H9 (cell line): ENCODE measurements around the gene PELI2. TPM values are rescaled to one million over a fixed set of nuclear protein-coding genes. Genes with fewer than 3 reads are reported as not detected.

Experiments used
- DNase-seq: peaks from one replicate; pipeline ENCODE4 v3.0.0-alpha.2; 2017
- H2AFZ ChIP-seq: one replicate; pipeline ENCODE4 v1.6.1; 2013; ENCODE audit warnings: mild to moderate bottlenecking, low read length, control low read depth, moderate library complexity
- H2AK5ac ChIP-seq: 2 replicates; pipeline ENCODE4 v1.6.1; 2013; ENCODE audit warnings: low read length, control low read depth, mixed read lengths; ENCODE audit not compliant: insufficient read length
- H2BK120ac ChIP-seq: one replicate; pipeline ENCODE4 v1.6.1; 2013; ENCODE audit warnings: low read depth, mild to moderate bottlenecking, low read length, control low read depth, inconsistent platforms; ENCODE audit not compliant: poor library complexity, severe bottlenecking
- H2BK12ac ChIP-seq: 2 replicates; pipeline ENCODE4 v1.6.1; 2013; ENCODE audit warnings: low read length, control low read depth, mixed read lengths, low read depth; ENCODE audit not compliant: insufficient read length
- H2BK15ac ChIP-seq: 2 replicates; pipeline ENCODE4 v1.6.1; 2013; ENCODE audit warnings: low read depth, low read length, control low read depth
- H2BK20ac ChIP-seq: one replicate; pipeline ENCODE4 v1.6.1; 2013; ENCODE audit warnings: low read depth, mild to moderate bottlenecking, low read length, control low read depth, inconsistent platforms; ENCODE audit not compliant: poor library complexity, severe bottlenecking
- H2BK5ac ChIP-seq: 2 replicates; pipeline ENCODE4 v1.6.1; 2013; ENCODE audit warnings: low read length, control low read depth, mixed read lengths; ENCODE audit not compliant: insufficient read length
- H3K14ac ChIP-seq: 2 replicates; pipeline ENCODE4 v1.6.1; 2013; ENCODE audit warnings: low read length, control low read depth; ENCODE audit not compliant: insufficient read depth
- H3K18ac ChIP-seq: 2 replicates; pipeline ENCODE4 v1.6.1; 2013; ENCODE audit warnings: low read depth, mild to moderate bottlenecking, mixed read lengths, low read length, control low read depth; ENCODE audit not compliant: insufficient read length
- H3K23ac ChIP-seq: 2 replicates; pipeline ENCODE4 v1.6.1; 2013; ENCODE audit warnings: low read length, control low read depth, mixed read lengths, low read depth; ENCODE audit not compliant: insufficient read length
- H3K23me2 ChIP-seq: 2 replicates; pipeline ENCODE4 v1.6.1; 2013; ENCODE audit warnings: low read depth, mild to moderate bottlenecking, mixed read lengths, low read length, control low read depth; ENCODE audit not compliant: insufficient read length, poor library complexity, severe bottlenecking
- H3K27ac ChIP-seq: 2 replicates; pipeline ENCODE4 v1.5.1; 2013; ENCODE audit warnings: low read length, control low read depth, mixed read lengths, low read depth; ENCODE audit not compliant: insufficient read length
- H3K27me3 ChIP-seq: 2 replicates; pipeline ENCODE4 v1.6.1; 2013; ENCODE audit warnings: low read length, control low read depth, inconsistent platforms; ENCODE audit not compliant: insufficient read depth
- H3K4ac ChIP-seq: 2 replicates; pipeline ENCODE4 v1.6.1; 2013; ENCODE audit warnings: low read depth, mild to moderate bottlenecking, control low read depth, inconsistent platforms, low read length, moderate library complexity
- H3K4me1 ChIP-seq: 2 replicates; pipeline ENCODE4 v1.6.1; 2013; ENCODE audit warnings: low read length, control low read depth, inconsistent platforms; ENCODE audit not compliant: insufficient read depth
- H3K4me2 ChIP-seq: 2 replicates; pipeline ENCODE4 v1.6.1; 2013; ENCODE audit warnings: low read length, control low read depth, mixed read lengths; ENCODE audit not compliant: insufficient read length, insufficient read depth
- H3K56ac ChIP-seq: 2 replicates; pipeline ENCODE4 v1.6.1; 2013; ENCODE audit warnings: low read depth, mild to moderate bottlenecking, mixed read lengths, low read length, control low read depth; ENCODE audit not compliant: insufficient read length
- H3K79me1 ChIP-seq: 2 replicates; pipeline ENCODE4 v1.6.1; 2013; ENCODE audit warnings: low read depth, mild to moderate bottlenecking, moderate library complexity, low read length, control low read depth, inconsistent platforms; ENCODE audit not compliant: insufficient read depth, poor library complexity, severe bottlenecking
- H3K79me2 ChIP-seq: 2 replicates; pipeline ENCODE4 v1.6.1; 2013; ENCODE audit warnings: low read length, control low read depth, inconsistent platforms; ENCODE audit not compliant: insufficient read depth
- H3K9ac ChIP-seq: 2 replicates; pipeline ENCODE4 v1.6.1; 2013; ENCODE audit warnings: low read length, control low read depth, mixed read lengths; ENCODE audit not compliant: insufficient read length; ENCODE audit errors: extremely low read depth
- H3K9me3 ChIP-seq: one replicate; pipeline ENCODE4 v1.6.1; 2013; ENCODE audit warnings: low read depth, low read length, inconsistent platforms; ENCODE audit not compliant: control insufficient read depth
- H3T11ph ChIP-seq: one replicate; pipeline ENCODE4 v1.6.1; 2013; ENCODE audit warnings: mild to moderate bottlenecking, low read length, control low read depth, inconsistent platforms
- H4K20me1 ChIP-seq: one replicate; pipeline ENCODE4 v1.6.1; 2013; ENCODE audit not compliant: control insufficient read depth, insufficient read length, insufficient read depth
- H4K5ac ChIP-seq: 2 replicates; pipeline ENCODE4 v1.6.1; 2013; ENCODE audit warnings: low read depth, mild to moderate bottlenecking, mixed read lengths, low read length, control low read depth; ENCODE audit not compliant: insufficient read length
- H4K8ac ChIP-seq: replicated peaks from 2 replicates; pipeline ENCODE4 v1.6.1; 2013; ENCODE audit warnings: low read length, control low read depth, mixed read lengths, low read depth; ENCODE audit not compliant: insufficient read length
- H4K91ac ChIP-seq: 2 replicates; pipeline ENCODE4 v1.6.1; 2013; ENCODE audit warnings: low read depth, mild to moderate bottlenecking, moderate library complexity, mixed read lengths, low read length, control low read depth; ENCODE audit not compliant: insufficient read length
- H3K27ac Mint-ChIP-seq, 3 experiments: 2 replicates in 2 of 3; 3 replicates in 1 of 3; pipeline ENCODE4 v1.8.0; 2020 to 2021; ENCODE audit warnings: mixed read lengths in 3 of 3, mild to moderate bottlenecking in 1 of 3, moderate library complexity in 1 of 3
- H3K27me3 Mint-ChIP-seq: 2 replicates; pipeline ENCODE4 v1.8.0; 2021; ENCODE audit warnings: low read depth, mild to moderate bottlenecking, moderate library complexity, mixed read lengths
- H3K36me3 Mint-ChIP-seq, 3 experiments: 2 replicates in 2 of 3; 3 replicates in 1 of 3; pipeline ENCODE4 v1.8.0; 2020 to 2021; ENCODE audit warnings: low read depth in 3 of 3, mixed read lengths in 3 of 3; ENCODE audit not compliant: insufficient read depth in 1 of 3
- H3K4me1 Mint-ChIP-seq, 2 experiments: 2 replicates each; pipeline ENCODE4 v1.8.0; 2020; ENCODE audit warnings: mixed read lengths in 2 of 2
- H3K4me3 Mint-ChIP-seq, 2 experiments: 2 replicates in 1 of 2; 3 replicates in 1 of 2; pipeline ENCODE4 v1.8.0; 2020 to 2021; ENCODE audit warnings: mild to moderate bottlenecking in 2 of 2, mixed read lengths in 2 of 2, moderate library complexity in 1 of 2
- H3K9me3 Mint-ChIP-seq, 2 experiments: 2 replicates in 1 of 2; 3 replicates in 1 of 2; pipeline ENCODE4 v1.8.0; 2020; ENCODE audit warnings: mild to moderate bottlenecking in 2 of 2, mixed read lengths in 2 of 2, moderate library complexity in 1 of 2
- CTCF ChIP-seq: fragments of 200-600 bp; sonication (generic); conservative IDR thresholded peaks from 3 replicates; pipeline ENCODE4 v1.8.0; 2021; ENCODE audit warnings: antibody characterized with exemption, mild to moderate bottlenecking
- WGBS: extraction: QIAGEN DNeasy Blood & Tissue Kit; methylation state at CpG from one replicate; pipeline ENCODE4 v1.1.7; 2013; ENCODE audit warnings: missing lambda C conversion rate, low lambda C conversion rate, mixed read lengths; ENCODE audit not compliant: insufficient read length; ENCODE audit errors: extremely low coverage; 5-methylcytosine and 5-hydroxymethylcytosine counted together
- total RNA-seq: library from RNA; stranded (reverse); gene quantifications from 2 replicates; pipeline ENCODE4 v1.2.1, GENCODE V29; 2021

Gene PELI2
- total RNA-seq, 1 experiment from 2014 or later = 18.0 TPM

GRCh38 chr14:56342494-56342942 lies 224.3 kb downstream of the PELI2 start:
- DNase-seq = no peak
- no peak overlapping the region for H3K14ac ChIP-seq
- no CpG with 5 or more reads among the region's 5 CpGs for whole genome bisulfite sequencing
- no peaks in the 10 kb centered on the region for H3K79me2 ChIP-seq
- H3K36me3 Mint-ChIP-seq = no peaks in the 10 kb centered on the region
- H3K4me1 Mint-ChIP-seq = no peaks in the 10 kb centered on the region
- H3K9me3 ChIP-seq = no peaks in the 10 kb centered on the region
- H2BK5ac ChIP-seq = no peak overlapping the region
- H2BK12ac ChIP-seq = no peak overlapping the region
- no peak overlapping the region for H3T11ph ChIP-seq
- no peaks in the 10 kb centered on the region for H3K23me2 ChIP-seq
- H4K20me1 ChIP-seq = no peaks in the 10 kb centered on the region
- H2BK20ac ChIP-seq = no peak overlapping the region
- H3K4me2 ChIP-seq = no peak overlapping the region
- H3K4me3 Mint-ChIP-seq = no peak overlapping the region
- H3K4ac ChIP-seq = no peak overlapping the region
- H4K5ac ChIP-seq = no peak overlapping the region
- H3K9me3 Mint-ChIP-seq = no peaks in the 10 kb centered on the region; a peak in 1 of 5 replicates
- H3K27me3 Mint-ChIP-seq = no peaks in the 10 kb centered on the region; the same call in 1 of the 2 replicates
- no peak overlapping the region for H3K27ac ChIP-seq
- H4K91ac ChIP-seq = no peak overlapping the region
- no peak overlapping the region for H3K23ac ChIP-seq
- no peaks in the 10 kb centered on the region for H3K4me1 ChIP-seq
- TF ChIP-seq CTCF = no peak
- no peak overlapping the region for H2AK5ac ChIP-seq
- H3K9ac ChIP-seq = no peak overlapping the region
- H3K56ac ChIP-seq = no peak overlapping the region
- no peak overlapping the region for H4K8ac ChIP-seq
- no peak overlapping the region for H2BK120ac ChIP-seq
- H3K27ac Mint-ChIP-seq = no peak overlapping the region
- no peak overlapping the region for H3K18ac ChIP-seq
- no peak overlapping the region for H2AFZ ChIP-seq
- no peaks in the 10 kb centered on the region for H3K27me3 ChIP-seq
- H2BK15ac ChIP-seq = no peak overlapping the region
- no peaks in the 10 kb centered on the region for H3K79me1 ChIP-seq
